ENCODE measurements around the gene LIMS1.
"Not testable (repeated sequence)": the region's sequence is repeated elsewhere in the genome, so short reads cannot be mapped to it uniquely, and the experiment has no call there.

DNA sequence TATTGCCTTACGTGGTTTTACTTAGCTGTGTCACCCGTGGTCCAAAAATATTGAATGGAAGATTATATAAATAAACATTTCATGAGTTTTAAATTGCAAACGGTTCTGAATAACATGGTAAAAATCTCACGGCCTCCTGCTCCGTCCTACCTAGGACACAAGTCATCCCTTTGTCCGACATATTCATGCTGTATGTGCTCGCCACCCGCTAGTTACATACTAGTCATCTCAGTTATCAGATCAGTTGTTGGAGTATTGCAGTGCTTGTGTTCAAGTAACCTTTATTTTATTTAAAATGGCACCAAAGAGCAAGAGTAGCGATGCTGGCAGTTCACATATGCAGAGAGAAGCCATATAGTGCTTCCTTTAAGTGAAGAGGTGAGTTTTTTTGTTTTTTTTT lies 191.8 kb downstream of the LIMS1 start:
- TF ChIP-seq, protein P1, sequence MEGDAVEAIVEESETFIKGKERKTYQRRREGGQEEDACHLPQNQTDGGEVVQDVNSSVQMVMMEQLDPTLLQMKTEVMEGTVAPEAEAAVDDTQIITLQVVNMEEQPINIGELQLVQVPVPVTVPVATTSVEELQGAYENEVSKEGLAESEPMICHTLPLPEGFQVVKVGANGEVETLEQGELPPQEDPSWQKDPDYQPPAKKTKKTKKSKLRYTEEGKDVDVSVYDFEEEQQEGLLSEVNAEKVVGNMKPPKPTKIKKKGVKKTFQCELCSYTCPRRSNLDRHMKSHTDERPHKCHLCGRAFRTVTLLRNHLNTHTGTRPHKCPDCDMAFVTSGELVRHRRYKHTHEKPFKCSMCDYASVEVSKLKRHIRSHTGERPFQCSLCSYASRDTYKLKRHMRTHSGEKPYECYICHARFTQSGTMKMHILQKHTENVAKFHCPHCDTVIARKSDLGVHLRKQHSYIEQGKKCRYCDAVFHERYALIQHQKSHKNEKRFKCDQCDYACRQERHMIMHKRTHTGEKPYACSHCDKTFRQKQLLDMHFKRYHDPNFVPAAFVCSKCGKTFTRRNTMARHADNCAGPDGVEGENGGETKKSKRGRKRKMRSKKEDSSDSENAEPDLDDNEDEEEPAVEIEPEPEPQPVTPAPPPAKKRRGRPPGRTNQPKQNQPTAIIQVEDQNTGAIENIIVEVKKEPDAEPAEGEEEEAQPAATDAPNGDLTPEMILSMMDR (IDR thresholded peaks at IDR 0.05) = not testable (repeated sequence)
- not testable (repeated sequence) for TF ChIP-seq POLR2A (IDR thresholded peaks at IDR 0.05)

Measured in lower leg skin (tissue), 3 donors.